Right atrium auricular region (tissue), 2 donors: Measurements from ENCODE around the gene SGF29. TPM values are rescaled to one million over a fixed set of nuclear protein-coding genes. Genes with fewer than 3 reads are reported as not detected.
A peak's percentile ranks its signal among the peaks of the same experiment; 100 is the strongest.

Experiments
- DNase-seq: peaks from one replicate; pipeline ENCODE4 v3.0.0-alpha.2; 2019; ENCODE audit warnings: low spot score
- H3K27ac ChIP-seq, 2 donors: fragments of 200-600 bp; sonication (generic); 1 replicate in 1 of 2; 2 replicates in 1 of 2; pipeline ENCODE4 v1.5.1; 2016 to 2019
- H3K27me3 ChIP-seq, 2 donors: fragments of 200-600 bp; sonication (generic); one replicate each; pipeline versions ENCODE4 v1.5.1 to v1.6.0; 2017 to 2019
- H3K36me3 ChIP-seq: fragments of 200-600 bp; sonication (generic); one replicate; pipeline ENCODE4 v1.5.1; 2016
- H3K4me1 ChIP-seq, 2 donors: fragments of 200-600 bp; sonication (generic); one replicate each; pipeline versions ENCODE4 v1.5.1 to v1.6.0; 2017 to 2019
- H3K4me3 ChIP-seq, 2 donors: fragments of 200-600 bp; sonication (generic); 1 replicate in 1 of 2; 2 replicates in 1 of 2; pipeline ENCODE4 v1.5.1; 2017 to 2019; ENCODE audit warnings: mild to moderate bottlenecking in 1 of 2, moderate library complexity in 1 of 2
- H3K9me3 ChIP-seq, 2 donors: fragments of 200-600 bp; sonication (generic); one replicate each; pipeline ENCODE4 v1.5.1; 2019
- CTCF ChIP-seq, 2 donors: fragments of 200-600 bp; sonication (generic); IDR thresholded peaks; one replicate each; pipeline ENCODE4 v1.5.1; 2019; ENCODE audit warnings: antibody characterized with exemption in 2 of 2
- total RNA-seq, 2 donors: library from RNA; depleted of rRNA; stranded (reverse); fragments of >200 nt; gene quantifications; one replicate each; pipeline ENCODE4 v1.1.0, GENCODE V29; 2016

The SGF29 gene
- total RNA-seq, 2 donors from 2014 or later: 14.2 to 21.8 TPM

GRCh38 chr16:28531777-28532744 is 21.7 kb upstream of the SGF29 start:
- peaks cover 0 to 21% of the 10 kb centered on the region in 2 donors for H3K4me1 ChIP-seq
- H3K9me3 ChIP-seq: no peaks in the 10 kb centered on the region
- no peaks in the 10 kb centered on the region for H3K27me3 ChIP-seq
- peak overlapping the region; percentile 34 to 68 for H3K27ac ChIP-seq
- DNase-seq: peak; percentile 91
- TF ChIP-seq CTCF (IDR thresholded peaks at IDR 0.05): no peak
- no peak overlapping the region for H3K4me3 ChIP-seq
- peaks cover 17% of the 10 kb centered on the region for H3K36me3 ChIP-seq

- Histone ChIP-seq H3K36me3 (peaks cover 21% of the 10 kb centered on the region), H3K27me3 (no peaks in the 10 kb centered on the region), H3K4me3 (no peak overlapping the region), H3K27ac (peak overlapping the region; percentile 34 to 68), H3K4me1 (peaks cover 0 to 31% of the 10 kb centered on the region in 2 donors), H3K9me3 (no peaks in the 10 kb centered on the region)
- no peak for TF ChIP-seq CTCF (IDR thresholded peaks at IDR 0.05)
- DNase-seq: no peak
These were observed 20.6 kb upstream of the SGF29 start for GRCh38 chr16:28532940-28533647.

- DNase-seq: peak; percentile 87
- Histone ChIP-seq H3K36me3 (peaks cover 21% of the 10 kb centered on the region), H3K27me3 (no peaks in the 10 kb centered on the region), H3K4me3 (no peak overlapping the region), H3K4me1 (peaks cover 0 to 42% of the 10 kb centered on the region in 2 donors), H3K9me3 (no peaks in the 10 kb centered on the region), H3K27ac (peak overlapping the region in 1 of 2 donors; percentile 68)
- TF ChIP-seq CTCF (IDR thresholded peaks at IDR 0.05): no peak
These were observed 19.0 kb upstream of the SGF29 start for GRCh38 chr16:28534542-28535373.

GRCh38 chr16:28537076-28537475 is 16.6 kb upstream of the SGF29 start:
- Histone ChIP-seq H3K4me1 (peaks cover 0 to 37% of the 10 kb centered on the region in 2 donors), H3K27ac (peak overlapping the region; percentile 91 to 98), H3K36me3 (peaks cover 21% of the 10 kb centered on the region), H3K9me3 (no peaks in the 10 kb centered on the region), H3K4me3 (peak overlapping the region; percentile 50 to 53), H3K27me3 (no peaks in the 10 kb centered on the region)
- no peak for TF ChIP-seq CTCF (IDR thresholded peaks at IDR 0.05)
- DNase-seq: no peak

- Histone ChIP-seq H3K9me3 (no peaks in the 10 kb centered on the region), H3K27me3 (no peaks in the 10 kb centered on the region), H3K4me1 (peaks cover 0 to 30% of the 10 kb centered on the region in 2 donors), H3K36me3 (peaks cover 21% of the 10 kb centered on the region), H3K4me3 (peak overlapping the region; percentile 50 to 53), H3K27ac (peak overlapping the region; percentile 91 to 98)
- no peak for DNase-seq
- TF ChIP-seq CTCF (IDR thresholded peaks at IDR 0.05): no peak
These were observed 15.6 kb upstream of the SGF29 start for GRCh38 chr16:28537964-28538732.
